GM12864 (cell line): ENCODE results near the gene LOXHD1.

Experiments
- DNase-seq: peaks from one replicate; pipeline ENCODE4 v3.0.0-alpha.2; 2011; ENCODE audit warnings: low read depth
- H3K4me3 ChIP-seq: 2 replicates; pipeline ENCODE4 v1.5.1; 2011; ENCODE audit warnings: mild to moderate bottlenecking, low read depth, low read length, control low read depth
- TF ChIP-seq, protein P1 (sequence below): IDR thresholded peaks from 2 replicates; pipeline ENCODE4 v1.5.1; 2011; ENCODE audit warnings: low read depth, mild to moderate bottlenecking, moderate library complexity, low read length, control low read depth, inconsistent platforms; ENCODE audit errors: missing control alignments

LOXHD1 gene

GRCh38 chr18:46506974-46507586, 149.9 kb downstream of the LOXHD1 start:
- TF ChIP-seq, protein P1, sequence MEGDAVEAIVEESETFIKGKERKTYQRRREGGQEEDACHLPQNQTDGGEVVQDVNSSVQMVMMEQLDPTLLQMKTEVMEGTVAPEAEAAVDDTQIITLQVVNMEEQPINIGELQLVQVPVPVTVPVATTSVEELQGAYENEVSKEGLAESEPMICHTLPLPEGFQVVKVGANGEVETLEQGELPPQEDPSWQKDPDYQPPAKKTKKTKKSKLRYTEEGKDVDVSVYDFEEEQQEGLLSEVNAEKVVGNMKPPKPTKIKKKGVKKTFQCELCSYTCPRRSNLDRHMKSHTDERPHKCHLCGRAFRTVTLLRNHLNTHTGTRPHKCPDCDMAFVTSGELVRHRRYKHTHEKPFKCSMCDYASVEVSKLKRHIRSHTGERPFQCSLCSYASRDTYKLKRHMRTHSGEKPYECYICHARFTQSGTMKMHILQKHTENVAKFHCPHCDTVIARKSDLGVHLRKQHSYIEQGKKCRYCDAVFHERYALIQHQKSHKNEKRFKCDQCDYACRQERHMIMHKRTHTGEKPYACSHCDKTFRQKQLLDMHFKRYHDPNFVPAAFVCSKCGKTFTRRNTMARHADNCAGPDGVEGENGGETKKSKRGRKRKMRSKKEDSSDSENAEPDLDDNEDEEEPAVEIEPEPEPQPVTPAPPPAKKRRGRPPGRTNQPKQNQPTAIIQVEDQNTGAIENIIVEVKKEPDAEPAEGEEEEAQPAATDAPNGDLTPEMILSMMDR = no peak
- DNase-seq = no peak
- no peak overlapping the region for H3K4me3 ChIP-seq

DNA sequence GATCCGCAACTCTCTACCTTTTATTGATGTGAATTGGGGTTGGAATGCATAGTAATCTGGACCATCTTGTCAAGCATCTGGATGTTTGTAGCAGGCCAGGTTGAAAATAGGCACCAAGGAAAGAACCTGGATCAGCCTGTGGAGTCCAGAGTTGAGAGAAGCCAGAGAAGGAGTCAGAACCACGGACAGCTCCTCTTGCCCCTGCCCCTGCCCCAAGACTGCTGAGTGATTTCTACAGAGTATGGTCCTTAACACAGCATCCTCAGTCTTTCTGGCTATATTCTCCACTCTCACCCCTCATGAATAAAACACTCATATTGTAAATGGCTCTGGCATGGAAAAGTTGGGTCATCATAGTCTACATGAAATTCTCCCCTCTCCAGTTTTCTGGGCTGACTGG, 154.6 kb downstream of the LOXHD1 start:
- DNase-seq = no peak
- H3K4me3 ChIP-seq = no peak overlapping the region
- TF ChIP-seq, protein P1 = no peak

DNA sequence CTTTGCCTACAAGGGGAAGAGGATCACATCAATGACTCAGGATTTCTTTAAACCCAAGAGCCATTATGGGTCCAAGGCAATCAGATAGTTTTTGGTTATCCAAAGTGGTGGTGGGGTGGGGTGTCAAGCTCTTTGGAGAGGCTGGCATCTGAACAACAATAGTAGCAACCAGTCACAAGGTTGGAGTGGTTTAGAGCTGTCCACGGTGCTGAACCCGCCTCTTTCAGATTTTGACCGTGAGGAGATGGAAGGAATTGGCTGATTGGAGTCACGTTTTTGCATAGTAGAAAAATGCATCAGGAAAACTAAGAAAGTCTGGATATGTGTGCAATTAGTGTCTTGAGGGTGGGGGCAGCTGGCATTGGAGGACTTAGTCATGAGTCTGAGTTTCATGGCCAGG, 159.9 kb downstream of the LOXHD1 start:
- DNase-seq = no peak
- TF ChIP-seq, protein P1 = no peak

DNA sequence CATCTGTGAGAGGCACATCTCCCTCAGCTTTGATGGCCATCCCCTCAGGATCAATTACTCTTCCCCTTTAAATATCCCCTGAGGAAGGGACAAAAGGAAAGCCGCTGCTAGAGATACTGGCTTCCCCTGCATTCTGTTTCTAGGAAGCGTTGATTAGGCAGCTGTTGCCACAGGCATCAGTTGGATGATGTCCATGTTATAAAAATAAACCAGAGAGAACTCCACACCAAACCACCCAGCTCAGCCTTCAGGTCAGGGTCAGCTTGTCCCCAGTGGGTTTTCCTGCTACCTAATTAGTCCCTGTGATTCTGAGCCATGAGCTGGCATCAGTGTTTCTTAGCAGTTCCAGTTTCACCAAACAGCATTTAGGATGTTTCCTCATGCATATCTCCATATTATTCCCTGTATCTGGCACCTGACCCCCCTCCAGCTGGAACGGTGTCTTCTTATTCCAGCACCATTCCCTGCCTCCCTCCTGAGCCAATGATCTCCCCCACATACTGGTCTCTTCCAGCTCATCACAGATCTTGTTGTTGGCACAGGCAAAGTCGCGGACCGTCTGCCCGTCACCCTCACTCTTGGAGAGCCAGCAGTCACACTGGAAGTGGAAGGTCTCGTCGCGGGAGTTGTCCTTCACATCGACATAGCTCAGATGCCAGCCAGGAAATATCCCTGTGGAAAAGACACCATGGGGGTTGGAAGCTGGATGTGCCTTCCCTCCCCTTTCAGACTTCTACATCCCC, 168.4 kb downstream of the LOXHD1 start:
- TF ChIP-seq, protein P1 = no peak
- no peak overlapping the region for H3K4me3 ChIP-seq
- DNase-seq = no peak

More for the DNA sequence above, 159.9 kb downstream of the LOXHD1 start:
- H3K4me3 ChIP-seq = no peak overlapping the region

GRCh38 chr18:46485675-46486194, 171.3 kb downstream of the LOXHD1 start:
- no peak overlapping the region for H3K4me3 ChIP-seq
- TF ChIP-seq, protein P1 = no peak
- DNase-seq = no peak

DNA sequence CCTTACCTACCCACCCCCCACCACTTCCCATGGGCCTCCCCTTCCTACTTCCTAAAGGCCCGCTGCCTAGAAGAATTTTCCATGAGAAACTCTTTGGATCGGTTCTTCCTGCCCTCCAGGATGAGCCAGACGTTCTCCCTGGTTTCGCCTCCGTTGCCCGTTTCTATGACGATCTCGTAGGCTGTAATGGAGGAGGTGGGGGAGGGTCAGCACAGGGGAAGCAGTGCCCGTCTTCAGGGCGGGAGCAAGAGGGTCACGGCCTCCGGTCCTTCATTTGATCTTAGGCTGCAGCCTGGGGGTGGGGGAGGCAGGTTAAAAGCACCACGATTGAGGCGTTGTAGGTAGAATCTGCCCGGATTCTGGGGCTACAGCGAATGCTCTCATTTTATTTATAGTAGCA, 172.0 kb downstream of the LOXHD1 start:
- no peak overlapping the region for H3K4me3 ChIP-seq
- TF ChIP-seq, protein P1 = no peak
- no peak for DNase-seq

DNA sequence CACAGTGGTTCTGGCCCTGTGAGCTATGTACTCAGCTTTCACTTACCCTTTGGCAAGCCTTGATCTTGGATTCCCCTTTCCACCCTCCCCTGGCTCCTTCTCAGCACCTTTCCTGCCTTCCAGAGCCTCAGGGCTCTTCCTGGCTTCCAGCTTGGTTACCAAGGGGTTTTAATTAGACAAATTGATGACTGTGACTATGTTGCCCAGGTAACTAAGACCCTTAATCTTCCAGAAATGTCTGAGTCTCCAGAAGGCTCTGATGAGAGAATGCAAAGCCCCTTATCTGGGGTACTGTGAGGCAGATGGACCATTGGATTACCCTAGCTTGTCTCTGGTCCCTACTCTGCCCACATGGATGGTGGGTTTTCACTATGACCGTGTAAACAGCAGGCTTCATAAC, 174.2 kb downstream of the LOXHD1 start:
- H3K4me3 ChIP-seq = no peak overlapping the region
- DNase-seq = no peak
- TF ChIP-seq, protein P1 = no peak
